ENCODE results near the gene PLCXD1.
"Not testable (repeated sequence)": the region's sequence is repeated elsewhere in the genome, so short reads cannot be mapped to it uniquely, and the experiment has no call there.

The PLCXD1 gene

DNA sequence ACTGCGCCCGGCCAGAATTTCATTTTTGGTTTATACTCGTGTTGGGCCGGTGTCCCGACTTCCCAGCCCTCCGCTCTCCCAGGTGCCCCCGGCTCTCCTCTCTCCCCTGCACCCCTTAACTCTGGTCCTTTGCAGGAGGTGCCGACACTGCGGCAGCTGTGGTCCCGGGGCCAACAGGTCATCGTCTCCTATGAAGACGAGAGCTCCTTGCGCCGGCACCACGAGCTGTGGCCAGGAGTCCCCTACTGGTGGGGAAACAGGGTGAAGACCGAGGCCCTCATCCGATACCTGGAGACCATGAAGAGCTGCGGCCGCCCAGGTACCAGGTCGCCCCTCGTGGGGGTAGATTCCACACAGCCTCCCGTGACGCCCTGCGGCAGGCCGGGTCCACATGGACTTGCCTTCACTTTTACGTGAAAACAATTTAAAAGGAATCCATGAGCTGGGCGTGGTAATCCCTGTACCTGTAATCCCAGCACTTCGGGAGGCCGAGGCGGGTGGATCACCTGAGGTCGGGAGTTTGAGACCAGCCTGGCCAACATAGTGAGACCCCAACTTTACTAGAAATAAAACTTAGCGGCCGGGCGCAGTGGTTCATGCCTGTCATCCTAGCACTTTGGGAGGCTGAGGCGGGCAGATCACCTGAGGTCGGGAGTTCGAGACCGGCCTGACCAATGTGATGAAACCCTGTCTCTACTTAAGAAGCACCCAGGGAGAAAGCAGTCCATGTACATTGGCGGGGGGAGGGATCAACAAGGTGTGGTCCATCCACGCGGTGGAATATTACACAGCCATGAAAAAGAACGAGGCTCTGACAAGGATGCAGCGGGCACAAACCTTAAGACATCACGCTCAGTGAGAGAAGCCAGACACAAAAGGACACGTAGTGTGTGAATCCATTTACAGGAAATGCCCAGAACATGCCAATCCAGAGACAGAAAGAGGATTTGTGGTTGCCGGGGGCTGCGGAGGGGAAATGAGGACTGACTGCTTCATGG lies 12.0 kb downstream of the PLCXD1 start:
- DNase-seq: no peak

GRCh38 chrX:295136-295535 lies 14.0 kb downstream of the PLCXD1 start:
- no peak for DNase-seq

- DNase-seq: no peak
Measured at GRCh38 chrX:298993-299392, 17.8 kb downstream of the PLCXD1 start.

DNA sequence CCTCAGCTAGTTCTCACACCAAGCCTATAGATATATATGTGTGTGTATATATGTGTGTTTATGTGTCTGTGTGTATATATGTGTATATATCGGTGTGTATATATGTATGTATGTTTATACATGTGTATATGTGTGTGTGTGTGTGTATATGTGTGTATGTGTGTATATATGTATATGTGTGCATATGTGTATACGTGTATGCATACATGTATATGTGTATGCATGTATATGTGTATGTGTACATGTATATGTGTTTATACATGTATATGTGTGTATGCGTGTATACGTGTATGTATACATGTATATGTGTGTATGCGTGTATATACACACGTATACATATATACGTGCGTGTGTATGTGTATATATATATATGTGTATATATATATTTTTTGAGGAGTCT lies 19.2 kb downstream of the PLCXD1 start:
- DNase-seq: no peak

DNA sequence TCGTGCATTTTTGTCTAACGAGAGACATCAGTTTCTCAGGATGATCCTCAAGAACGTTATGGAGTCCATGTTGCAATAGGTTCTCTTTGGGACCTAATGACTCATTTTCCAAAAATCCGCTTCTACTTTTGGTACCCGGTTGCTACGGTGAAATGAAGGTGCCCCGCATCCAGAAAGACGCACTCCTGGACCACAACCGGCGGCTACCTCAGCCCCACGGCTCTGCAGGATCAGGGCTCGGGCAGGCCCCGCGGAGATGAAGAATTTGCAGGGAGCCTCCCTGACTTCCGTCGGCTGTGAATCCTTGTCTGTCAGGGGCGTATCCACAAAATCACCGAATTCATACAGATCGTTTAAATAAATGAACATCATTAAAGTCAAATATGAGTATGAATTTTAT lies 21.8 kb downstream of the PLCXD1 start:
- no peak for DNase-seq

- DNase-seq: not testable (repeated sequence)
Measured at GRCh38 chrX:305781-306613, 24.8 kb downstream of the PLCXD1 start.

DNA sequence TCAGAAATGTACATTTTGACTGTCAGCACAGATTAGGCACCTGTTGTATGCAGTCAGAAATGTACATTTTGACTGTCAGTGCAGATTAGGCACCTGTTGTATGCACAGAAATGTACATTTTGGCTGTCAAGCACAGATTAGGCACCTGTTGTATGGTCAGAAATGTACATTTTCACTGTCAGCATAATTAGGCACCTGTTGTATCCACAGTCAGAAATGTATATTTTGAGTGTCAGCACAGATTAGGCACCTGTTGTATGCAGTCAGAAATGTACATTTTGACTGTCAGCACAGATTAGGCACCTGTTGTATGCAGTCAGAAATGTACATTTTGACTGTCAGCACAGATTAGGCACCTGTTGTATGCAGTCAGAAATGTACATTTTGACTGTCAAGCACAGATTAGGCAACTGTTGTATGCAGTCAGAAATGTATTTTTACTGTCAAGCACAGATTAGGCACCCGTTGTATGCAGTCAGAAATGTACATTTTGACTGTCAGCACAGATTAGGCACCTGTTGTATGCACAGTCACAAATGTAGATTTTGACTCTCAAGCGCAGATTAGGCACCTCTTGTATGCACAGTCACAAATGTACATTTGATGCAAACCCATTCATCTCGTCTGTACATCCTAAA lies 25.6 kb downstream of the PLCXD1 start:
- DNase-seq: not testable (repeated sequence)

DNA sequence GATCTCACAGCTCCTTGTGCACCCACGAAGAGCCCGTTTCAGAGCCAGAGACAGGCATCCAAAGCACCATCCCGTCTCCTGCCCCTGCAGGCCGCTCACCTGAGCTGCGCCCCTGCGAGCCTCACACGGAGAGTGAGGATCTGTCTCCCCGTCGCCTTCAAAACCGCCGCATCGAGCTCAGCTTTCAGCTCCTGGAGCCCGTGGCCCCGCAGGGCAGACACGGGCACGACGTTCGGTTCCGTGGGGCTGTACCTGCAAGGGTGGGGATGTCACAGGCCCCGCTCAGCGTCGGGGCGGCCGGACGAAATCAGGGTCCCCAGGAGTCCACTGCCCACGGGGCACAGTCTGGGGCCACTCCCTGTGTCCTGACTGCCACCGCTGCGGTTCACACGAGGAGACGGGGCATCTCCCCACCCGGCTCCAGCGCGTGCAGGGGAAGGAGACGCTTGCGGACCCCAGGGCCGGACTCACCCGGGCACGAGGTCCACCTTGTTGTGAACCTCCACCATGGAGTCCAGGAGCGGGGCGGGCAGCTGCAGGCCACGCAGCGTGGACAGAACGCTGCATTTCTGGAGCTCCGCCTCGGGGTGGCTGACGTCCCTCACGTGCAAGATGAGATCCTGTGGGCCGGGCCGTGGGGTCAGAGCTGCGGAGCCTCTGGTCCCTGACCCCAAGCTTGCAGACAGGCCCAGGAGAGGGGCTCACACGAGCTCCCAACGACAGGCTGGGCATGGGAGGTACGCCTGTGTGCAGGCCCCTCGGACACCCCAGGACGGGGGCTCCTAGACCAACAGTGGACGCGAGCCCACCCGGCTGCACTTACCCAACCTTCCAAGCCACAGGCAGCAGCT lies 26.3 kb downstream of the PLCXD1 start:
- no peak for DNase-seq

DNA sequence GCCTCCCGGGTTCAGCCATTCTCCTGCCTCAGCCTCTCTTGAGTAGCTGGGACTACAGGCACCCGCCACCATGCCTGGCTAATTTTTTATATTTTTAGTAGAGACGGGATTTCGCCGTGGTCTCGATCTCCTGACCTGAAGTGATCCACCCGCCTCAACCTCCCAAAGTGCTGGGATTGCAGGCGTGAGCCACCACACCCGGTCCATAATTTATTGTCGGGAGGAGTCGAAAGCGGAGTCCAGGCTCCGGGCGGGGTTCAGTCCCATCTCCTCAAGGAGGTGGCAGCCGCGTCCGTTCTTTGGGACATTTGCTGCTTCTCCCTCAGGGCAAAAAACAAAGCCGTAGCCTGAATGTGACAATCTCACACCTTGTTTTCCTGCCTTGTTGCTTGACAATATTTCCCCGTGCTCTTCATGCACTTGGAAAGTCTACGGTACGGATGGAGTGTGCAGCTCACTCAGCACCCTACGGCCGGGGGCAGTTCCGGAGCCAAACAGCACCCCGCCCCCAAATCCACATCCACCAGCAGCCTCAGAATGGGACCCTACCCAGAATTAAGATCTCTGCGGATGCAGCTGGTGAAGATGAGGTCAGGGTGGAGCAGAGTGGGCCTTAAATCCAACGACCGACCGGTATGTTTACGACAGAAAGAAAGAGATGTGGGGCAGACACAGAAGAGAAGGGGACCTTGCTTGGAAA lies 27.8 kb downstream of the PLCXD1 start:
- DNase-seq: no peak

DNA sequence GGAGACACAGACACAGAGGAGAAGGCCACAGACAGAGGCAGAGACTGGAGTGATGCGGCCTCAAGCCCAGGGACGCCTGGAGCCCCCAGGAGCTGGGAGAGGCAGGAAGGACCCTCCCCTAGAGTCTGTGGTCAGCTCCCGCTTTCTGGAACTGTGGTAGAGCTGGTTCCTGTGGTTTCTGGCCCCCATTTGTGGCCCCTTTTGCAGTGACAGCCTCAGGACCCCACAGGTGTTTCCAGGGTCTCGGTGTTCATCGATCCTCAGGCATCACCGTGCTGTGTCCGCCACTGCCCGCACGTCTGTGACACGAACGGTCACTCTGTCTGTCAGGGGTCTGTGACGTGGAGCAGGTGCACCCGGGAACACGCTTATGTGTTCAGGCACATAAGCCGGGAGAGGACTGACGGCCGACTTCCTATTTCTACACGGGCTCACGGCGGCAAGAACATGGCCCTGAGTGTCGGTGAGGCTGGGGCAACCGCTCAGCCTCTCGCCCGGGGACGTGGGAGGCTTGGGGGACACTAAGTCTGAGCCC lies 29.5 kb downstream of the PLCXD1 start:
- no peak for DNase-seq

DNA sequence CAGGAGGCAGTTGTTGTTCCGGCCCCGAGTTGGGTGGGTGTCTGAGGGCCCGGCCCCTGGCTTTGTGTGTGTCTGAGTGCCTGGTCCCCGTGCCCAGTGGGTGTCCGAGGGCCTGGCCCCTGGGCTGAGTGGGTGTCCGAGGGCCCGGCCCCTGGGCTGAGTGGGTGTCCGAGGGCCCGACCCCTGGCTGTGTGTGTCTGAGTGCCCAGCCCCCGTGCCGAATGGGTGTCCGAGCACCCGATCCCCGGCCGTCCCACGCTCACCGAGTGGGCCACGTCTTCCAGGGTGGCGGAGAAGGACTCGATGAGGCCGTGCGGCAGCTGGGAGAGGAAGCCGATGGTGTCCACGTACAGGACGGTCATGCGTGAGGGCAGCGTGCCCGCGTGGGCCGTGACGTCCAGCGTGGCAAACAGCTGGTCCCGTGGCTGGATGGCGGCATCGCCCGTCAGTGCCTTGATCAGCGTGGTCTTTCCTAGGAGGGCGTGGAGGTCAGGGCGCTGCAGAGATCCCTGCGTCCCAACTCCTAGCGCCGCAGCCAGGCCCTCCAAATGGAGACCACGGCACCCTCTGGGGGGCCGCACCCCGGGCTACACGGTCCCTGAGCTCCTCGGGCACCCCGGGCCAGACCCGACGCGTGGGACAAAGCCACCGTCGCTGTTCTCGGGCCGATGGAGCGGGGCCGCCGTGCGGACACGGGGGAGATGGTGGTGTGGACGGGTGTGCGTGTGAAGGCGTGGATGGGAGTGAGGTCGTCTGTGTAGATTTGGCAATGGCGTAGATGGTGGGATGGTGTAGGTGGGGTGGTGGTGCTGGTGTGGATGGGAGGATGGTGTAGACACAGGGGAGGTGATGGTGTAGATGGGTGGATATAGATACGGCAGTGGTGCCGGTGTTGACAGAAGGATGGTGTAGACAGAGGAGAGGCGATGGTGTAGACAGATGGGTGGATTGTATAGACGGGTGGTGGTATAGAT lies 30.3 kb downstream of the PLCXD1 start:
- DNase-seq: no peak

DNA sequence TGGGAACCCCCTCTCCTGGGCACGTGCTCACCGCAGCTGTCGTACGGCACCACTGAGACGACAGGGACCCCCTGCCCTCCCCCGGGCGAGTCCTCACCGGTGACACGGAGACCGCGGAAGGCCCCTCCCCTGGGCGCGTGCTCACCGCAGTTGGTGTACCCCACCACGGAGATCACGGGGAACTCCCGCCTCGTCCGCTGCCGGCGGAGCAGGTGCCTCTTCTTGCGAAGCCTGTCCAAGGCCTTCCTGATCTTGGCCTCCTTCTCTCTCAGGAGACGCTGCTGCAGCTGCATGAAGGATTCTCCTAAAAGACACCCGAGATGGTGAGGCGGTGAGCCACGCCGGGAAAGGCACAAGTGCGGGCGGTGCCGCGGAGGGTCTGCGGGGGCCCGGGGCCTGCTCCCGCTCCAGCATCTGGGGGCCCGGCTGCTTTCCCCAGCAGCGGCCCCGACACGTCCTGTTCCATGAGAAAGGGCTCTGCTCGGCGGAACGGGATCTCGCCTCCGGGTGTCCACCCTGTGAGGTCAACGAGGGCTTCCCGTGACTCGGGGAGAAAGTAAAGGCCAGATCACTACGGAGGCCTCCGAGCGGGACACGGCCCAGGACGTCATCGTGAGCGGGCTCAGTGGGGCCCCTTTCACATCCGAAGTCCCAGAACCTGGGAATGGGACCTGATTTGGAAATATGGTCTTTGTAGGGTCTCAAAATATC lies 31.6 kb downstream of the PLCXD1 start:
- no peak for DNase-seq

- DNase-seq: no peak
Measured at GRCh38 chrX:313546-313945, 32.4 kb downstream of the PLCXD1 start.

GRCh38 chrX:314049-314448 lies 32.9 kb downstream of the PLCXD1 start:
- DNase-seq: no peak

- DNase-seq: no peak
Measured at GRCh38 chrX:314781-315595, 33.8 kb downstream of the PLCXD1 start.

DNA sequence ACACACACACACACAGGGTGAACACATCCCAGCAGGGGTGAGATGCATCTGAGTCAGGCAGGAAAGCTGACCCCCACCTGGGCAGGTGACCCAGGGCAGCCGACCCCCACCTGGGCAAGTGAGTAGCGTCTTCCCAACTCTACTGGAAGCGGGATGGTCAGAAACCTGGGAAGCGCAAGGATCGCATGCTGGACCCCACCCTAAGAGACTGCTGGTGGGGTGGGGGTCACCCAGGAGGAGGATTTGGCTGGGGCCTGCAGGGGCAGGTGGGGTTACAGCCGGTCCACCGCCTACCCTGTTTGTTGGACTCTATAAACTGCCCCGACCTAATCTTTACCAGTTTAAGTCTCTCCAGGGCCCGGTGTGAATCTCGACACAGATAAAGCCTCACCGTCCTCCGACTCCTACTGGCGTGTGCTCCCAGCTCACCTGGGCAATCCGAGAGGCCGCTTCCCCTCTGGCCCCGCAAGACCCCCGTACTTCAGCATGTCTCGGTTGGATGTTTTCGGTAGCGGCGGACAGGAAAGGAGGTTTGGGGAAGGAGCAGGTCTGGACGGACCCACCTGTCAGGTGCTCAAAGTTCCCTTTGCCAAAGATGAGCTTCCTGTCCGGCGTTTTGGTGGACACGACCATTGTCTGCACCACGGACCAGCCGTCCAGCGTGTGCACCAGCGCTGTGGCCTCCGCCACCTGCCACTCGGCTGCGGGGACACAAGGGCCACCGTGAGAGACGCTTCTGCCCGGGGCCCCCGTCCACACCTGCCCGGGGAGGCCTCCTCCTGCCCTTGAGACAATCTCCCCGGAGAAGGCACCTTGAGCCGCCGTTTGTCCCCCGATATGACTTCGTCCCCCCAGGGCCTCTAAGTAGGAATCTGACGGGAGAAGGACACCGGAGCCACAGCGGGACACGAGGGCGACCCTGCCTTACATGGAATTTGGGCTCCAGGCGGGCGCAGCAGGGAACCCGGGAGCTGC lies 35.5 kb downstream of the PLCXD1 start:
- no peak for DNase-seq

GRCh38 chrX:317424-318067 lies 36.4 kb downstream of the PLCXD1 start:
- DNase-seq: no peak
